Stimulated activated CD8-positive, alpha-beta memory T cell treated with anti-CD3 and anti-CD28 coated beads, Interleukin-15, amount 100 ng/mL, for 1 hour (primary cell): ENCODE results near the gene SCYGR7.
"Not testable (repeated sequence)": the region's sequence is repeated elsewhere in the genome, so short reads cannot be mapped to it uniquely, and the experiment has no call there.

Experiments used
- DNase-seq: peaks from one replicate; pipeline ENCODE4 v3.0.0-alpha.2; 2020; ENCODE audit warnings: low read depth

Gene SCYGR7, protein sequence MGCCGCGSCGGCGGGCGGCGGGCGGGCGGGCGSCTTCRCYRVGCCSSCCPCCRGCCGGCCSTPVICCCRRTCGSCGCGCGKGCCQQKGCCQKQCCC

GRCh38 chr2:227728035-227728434, at the start of gene SCYGR7:
TSS of gene SCYGR7 (plus strand) at chr2:227728335. CDS start at chr2:227728335, 0 bp downstream.
- no peak for DNase-seq

DNA sequence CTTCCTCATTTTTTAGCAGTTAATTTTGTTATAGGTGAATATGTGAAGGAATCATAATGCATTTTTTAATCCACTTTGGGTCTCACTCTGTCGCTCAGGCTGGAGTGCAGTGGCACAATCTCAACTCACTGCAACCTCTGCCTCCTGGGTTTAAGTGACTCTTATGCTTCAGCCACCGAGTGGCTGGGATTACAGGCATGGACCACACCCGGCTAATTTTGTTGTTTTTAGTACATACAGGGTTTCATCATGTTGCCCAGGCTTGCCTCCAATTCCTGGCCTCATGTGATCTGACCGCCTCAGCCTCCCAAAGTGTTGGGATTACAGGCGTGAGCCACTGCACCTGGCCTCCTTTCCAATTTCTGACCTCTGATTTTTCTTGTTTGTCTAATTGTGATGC, 43.9 kb upstream of the SCYGR7 start:
- no peak for DNase-seq

GRCh38 chr2:227687189-227687588, 40.9 kb upstream of the SCYGR7 start:
- DNase-seq: no peak

GRCh38 chr2:227696990-227697679, 31.0 kb upstream of the SCYGR7 start:
- DNase-seq: no peak

DNA sequence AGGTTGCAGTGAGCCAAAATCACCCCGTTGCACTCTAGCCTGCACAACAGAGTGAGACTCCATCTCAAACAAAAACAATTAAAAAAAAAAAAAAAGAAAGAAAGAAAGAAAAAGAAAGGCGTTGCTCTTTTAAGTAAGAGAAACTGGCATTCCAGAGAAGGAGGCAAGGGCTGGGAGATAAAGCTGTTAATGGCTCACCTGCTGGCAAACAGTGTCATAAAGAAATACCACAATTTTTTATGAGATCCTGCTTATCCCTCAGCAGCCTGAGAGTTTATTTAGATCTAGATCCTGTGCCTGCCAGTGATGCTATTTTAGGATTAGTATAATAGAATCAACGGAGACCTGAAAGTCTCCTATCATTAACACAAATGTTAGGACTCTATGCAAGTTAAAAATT, 26.6 kb upstream of the SCYGR7 start:
- DNase-seq: no peak

DNA sequence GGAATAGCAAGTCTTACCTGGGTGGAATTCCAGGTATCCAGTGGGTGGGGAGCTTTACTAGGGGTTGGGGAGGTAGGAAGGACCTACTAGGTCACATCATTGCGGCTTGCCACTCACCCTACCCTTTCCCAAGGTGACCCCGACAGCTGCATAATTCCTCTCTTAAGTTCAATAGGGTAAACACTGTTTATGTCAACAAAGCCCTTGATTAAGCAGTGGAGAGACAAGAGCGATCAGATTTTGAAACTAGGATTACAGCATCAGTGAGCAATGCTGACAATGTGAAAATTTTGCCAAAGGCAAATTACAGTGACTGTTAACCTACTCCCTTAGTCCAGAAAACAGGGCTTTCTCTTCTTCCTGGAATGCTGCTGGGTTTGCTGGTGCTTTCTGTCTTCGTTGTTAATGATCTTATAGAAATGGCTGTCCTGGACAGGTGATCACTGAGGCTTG, 24.8 kb upstream of the SCYGR7 start:
- DNase-seq: no peak

GRCh38 chr2:227703961-227704360, 24.2 kb upstream of the SCYGR7 start:
- no peak for DNase-seq

DNA sequence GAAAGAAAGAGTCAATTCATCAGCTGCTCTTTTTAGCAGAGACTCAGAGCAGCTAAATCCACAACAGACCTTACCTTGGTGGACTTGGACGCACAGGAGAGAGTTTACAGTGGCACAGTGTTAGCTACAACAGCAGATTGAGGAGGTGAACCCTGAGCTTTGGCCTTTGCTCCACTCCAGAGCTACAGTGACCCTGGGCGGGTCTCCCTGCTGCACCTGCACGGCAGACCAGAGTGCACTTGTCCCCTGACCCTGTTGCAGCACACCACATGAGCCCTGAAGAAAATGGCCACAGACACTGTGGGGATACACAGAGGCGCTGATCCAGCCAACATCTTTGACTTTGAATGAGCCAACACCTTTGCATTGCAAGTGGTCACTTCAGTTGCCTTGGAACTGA, 21.3 kb upstream of the SCYGR7 start:
- no peak for DNase-seq

- DNase-seq: no peak
Measured at GRCh38 chr2:227707390-227707789, 20.7 kb upstream of the SCYGR7 start.

- no peak for DNase-seq
Measured at GRCh38 chr2:227710986-227711385, 17.1 kb upstream of the SCYGR7 start.

- no peak for DNase-seq
Measured at GRCh38 chr2:227713291-227713690, 14.8 kb upstream of the SCYGR7 start.

DNA sequence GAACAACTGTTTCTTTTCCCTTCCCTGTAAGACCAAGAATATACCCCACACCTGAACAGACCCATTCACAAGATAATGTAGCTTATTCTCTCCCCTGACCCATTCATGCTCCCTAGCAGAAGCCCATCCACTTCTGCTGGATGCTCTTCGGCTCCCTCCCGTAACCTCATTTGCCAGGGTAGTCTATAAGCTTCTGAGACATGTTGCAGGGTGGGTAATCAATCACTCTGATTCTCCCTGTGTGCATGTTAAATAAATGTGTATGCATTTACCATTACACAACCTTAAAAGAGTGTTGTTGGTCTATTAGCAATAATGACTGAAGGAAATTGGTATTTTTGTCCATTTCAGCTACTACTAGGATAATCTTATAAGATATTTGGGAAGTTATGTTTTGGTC, 11.6 kb upstream of the SCYGR7 start:
- no peak for DNase-seq

- DNase-seq: no peak
Measured at GRCh38 chr2:227717687-227718567, 10.2 kb upstream of the SCYGR7 start, which contains the start of gene SLC19A3. TSS of gene SLC19A3 (minus strand) at chr2:227718028. CDS start at chr2:227702318, 15,710 bp downstream.

DNA sequence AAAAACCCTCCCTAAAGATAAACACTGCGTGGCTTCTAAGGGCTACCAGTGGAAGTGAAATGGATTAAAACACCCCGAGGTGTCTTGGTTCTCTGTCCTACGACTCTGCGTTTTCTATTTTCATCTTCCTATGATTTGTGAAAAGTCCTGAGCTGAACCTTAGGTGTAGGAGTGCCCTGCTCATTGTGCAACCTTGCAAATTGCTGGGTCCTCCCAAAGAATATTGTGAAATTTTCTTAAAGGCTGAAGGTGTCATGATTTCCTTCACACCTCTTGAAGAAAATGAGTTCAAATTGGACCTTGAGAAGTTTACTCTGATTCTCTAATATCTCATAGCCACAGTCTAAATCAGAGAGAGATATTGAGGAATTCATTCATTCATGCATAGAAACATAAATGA, 8.5 kb upstream of the SCYGR7 start:
- DNase-seq: no peak

DNA sequence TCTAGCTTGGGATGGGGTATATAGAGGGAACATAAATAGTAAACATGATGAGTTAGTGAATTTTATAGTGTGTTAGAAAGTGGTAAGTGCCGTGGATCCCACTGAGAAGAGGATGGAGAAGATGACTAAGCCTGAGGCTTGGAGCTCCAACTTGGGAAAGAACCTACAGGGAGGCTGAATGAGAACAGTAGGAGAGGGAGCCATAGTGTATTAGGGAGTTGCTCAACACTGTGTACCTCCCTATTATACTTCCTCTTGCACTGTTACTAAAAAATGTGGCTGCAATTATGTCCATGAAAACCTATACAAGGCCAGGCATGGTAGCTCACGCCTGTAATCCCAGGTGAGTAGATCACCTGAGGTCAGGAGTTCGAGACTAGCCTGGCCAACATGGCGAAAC, 7.5 kb upstream of the SCYGR7 start:
- no peak for DNase-seq

- DNase-seq: not testable (repeated sequence)
Measured at GRCh38 chr2:227722821-227723220, 5.3 kb upstream of the SCYGR7 start.

GRCh38 chr2:227724394-227725039, 3.6 kb upstream of the SCYGR7 start, which contains the start of gene SCYGR6:
TSS of gene SCYGR6 (minus strand) at chr2:227724757. CDS start at chr2:227724757, 0 bp downstream.
- no peak for DNase-seq

DNA sequence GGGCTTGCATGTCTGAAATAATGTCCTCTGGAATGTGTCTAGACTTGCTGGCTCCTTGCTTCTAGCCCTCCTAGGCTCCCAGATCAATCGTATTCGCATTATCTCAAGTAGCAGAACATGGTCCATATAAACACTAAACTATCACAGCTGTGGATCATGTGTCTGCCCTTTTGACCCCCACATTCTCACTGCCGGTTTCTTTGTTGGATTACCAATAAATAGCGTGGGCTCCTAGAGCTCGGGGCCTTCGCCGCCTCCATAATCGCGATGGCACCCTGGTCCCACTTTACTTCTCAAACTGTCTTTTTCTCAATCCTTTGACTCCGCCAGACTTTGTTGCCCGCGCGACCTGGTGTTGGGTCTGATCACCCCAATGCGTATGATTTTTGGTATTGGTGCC, 11.2 kb downstream of the SCYGR7 start:
- no peak for DNase-seq

DNA sequence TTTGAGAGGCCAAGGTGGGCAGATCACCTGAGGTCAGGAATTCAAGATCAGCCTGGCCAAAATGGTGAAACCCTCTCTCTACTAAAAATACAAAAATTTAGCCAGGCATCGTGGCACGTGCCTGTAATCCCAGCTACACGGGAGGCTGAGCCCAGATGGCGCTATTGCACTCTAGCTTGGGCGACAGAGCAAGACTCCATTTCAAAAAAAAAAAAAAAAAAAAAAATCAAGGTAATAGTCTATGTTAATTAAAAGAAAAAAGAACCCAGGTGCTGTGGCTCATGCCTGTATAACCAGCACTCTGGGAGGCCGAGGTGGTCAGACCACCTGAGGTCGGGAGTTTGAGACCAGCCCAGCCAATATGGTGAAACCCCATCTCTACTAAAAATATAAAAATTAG, 12.6 kb downstream of the SCYGR7 start:
- not testable (repeated sequence) for DNase-seq

DNA sequence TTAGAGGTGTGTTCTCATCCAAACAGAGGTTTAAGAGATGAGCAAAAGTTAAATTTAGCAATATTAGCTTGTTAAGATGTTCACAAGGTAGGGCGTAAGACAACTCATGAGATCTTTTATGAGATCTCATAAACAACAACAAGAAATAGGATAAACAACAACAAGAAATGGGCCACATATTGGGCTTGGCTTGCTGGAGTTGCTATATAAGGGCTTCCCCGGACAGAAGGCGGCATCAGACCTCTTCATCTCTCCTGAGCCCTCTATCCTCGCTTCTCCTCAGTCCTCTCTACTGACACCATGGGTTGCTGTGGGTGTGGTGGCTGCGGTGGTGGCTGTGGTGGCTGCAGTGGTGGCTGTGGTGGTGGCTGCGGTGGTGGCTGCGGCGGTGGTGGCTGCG, 17.5 kb downstream of the SCYGR7 start, which contains the start of gene SCYGR8:
Gene SCYGR8 (plus strand): TSS at position 301 of the 400 bp plus-strand sequence. CDS start 0 bp downstream, at position 301.
- no peak for DNase-seq

DNA sequence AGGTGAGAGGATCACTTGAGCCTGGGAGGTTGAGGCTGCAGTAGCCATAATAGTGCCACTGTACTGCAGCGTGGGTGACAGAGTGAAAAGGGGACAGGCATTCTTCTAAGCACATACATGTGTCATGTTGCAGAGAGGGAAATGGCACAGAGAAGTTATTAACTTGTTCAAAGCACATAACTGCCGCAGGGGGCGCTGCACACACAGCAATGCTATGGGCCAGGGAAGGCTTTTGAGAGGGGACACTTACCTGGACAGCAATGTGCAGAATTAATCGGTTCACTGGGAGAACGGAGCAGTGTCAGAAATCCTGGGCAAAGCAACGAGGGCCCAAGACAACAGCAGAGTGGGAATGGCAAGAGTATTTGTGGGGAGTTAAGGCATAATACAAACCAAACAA, 19.9 kb downstream of the SCYGR7 start:
- DNase-seq: no peak

GRCh38 chr2:227756261-227756660, 28.1 kb downstream of the SCYGR7 start:
- not testable (repeated sequence) for DNase-seq
